ENCODE results near the gene VASH1. TPM values are rescaled to one million over a fixed set of nuclear protein-coding genes. Genes with fewer than 3 reads are reported as not detected.

The VASH1 gene
- polyA plus RNA-seq, 2 of the 4 experiments (the other 2 are of a cell fraction), result 2.1 to 6.0 TPM

DNA sequence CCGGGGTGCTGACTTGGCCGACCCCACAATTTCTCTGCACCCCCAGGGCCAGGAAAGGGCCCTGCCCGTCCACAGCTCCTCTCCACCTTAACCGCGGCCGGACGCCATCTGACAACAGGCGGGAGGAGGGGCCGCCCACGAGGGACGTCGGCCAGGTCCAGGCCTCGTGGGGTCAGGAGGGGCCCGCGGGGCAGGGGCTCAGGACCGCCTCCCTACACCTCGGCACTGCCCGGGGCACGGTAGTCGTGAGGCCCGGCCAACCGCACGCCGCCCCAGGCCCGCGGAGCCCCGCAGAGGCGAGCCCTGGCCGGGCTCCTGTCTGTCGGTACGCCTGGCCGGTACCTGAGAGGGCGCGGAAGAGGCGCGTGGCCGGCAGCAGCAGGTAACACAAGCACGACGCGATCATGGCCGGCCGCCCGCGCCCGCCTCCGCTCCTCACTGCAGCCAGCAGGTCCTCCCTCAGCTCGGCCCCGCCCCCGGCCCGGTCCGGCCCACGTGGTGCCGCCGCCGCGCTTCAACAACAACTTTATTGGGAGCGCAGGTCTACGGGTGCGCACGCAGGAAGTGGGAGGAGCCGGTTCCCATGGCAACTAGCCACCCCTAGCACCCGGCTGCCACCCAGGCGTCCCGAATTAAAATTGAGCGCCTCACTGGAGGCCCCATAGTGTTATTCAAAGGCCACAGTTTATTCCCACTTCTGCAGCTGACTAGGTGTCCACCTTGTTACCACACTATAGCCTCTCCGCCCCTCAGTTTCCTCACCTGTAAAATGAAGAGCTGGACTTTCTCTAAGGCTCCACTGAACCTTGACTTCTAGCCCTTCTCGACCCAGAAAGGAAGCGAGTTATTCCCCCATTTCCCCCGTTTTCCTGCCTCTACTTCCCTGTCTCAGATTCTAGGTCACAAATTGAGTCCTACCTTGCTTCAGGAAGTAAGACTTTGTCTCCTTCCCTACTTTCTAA lies 51.4 kb downstream of the VASH1 start, which contains the start of gene ANGEL1:
TSS of gene ANGEL1 (minus strand) at position 461 of the 962 bp plus-strand sequence. CDS start at position 406, 55 bp downstream.
- peak within 1 kb of the TSS; percentile 82 to 96 for H3K27ac ChIP-seq
- peak within 1 kb of the TSS; percentile 70 for H3K4me3 ChIP-seq
- WGBS (ENCODE audit: missing lambda C conversion rate), result 4% methylated on average over 45 of the region's 69 CpGs
- FAIRE-seq (no peak), ATAC-seq (peak; percentile 87 to 96), DNase-seq (ENCODE audit: low read depth in 1 of 2, low spot score in 1 of 2) (peak; percentile 79 to 96)
- peaks cover 11% of the 10 kb centered on the region; the same call in 2 of the 3 replicates for H3K4me1 ChIP-seq
- no peaks in the 10 kb centered on the region for H3K9me3 ChIP-seq
- CTCF ChIA-PET, result interaction anchor here (1.0 to 4.2 kb wide), 6 partner anchors 9 to 104 kb away, joined by 3 to 32 read pairs (median 4); no protein-coding TSS in a partner anchor
- POLR2A ChIA-PET, result interaction anchor here (1.2 to 1.8 kb wide), 2 partner anchors 28 to 101 kb away, joined by 5 to 6 read pairs; no protein-coding TSS in a partner anchor
- peak within 1 kb of the TSS; percentile 88 for H3K4me2 ChIP-seq
- TF ChIP-seq, protein P1, sequence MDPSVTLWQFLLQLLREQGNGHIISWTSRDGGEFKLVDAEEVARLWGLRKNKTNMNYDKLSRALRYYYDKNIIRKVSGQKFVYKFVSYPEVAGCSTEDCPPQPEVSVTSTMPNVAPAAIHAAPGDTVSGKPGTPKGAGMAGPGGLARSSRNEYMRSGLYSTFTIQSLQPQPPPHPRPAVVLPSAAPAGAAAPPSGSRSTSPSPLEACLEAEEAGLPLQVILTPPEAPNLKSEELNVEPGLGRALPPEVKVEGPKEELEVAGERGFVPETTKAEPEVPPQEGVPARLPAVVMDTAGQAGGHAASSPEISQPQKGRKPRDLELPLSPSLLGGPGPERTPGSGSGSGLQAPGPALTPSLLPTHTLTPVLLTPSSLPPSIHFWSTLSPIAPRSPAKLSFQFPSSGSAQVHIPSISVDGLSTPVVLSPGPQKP (IDR thresholded peaks at IDR 0.05; ENCODE audit: low read depth, low read length), result no peak
- TF ChIP-seq, protein P2, sequence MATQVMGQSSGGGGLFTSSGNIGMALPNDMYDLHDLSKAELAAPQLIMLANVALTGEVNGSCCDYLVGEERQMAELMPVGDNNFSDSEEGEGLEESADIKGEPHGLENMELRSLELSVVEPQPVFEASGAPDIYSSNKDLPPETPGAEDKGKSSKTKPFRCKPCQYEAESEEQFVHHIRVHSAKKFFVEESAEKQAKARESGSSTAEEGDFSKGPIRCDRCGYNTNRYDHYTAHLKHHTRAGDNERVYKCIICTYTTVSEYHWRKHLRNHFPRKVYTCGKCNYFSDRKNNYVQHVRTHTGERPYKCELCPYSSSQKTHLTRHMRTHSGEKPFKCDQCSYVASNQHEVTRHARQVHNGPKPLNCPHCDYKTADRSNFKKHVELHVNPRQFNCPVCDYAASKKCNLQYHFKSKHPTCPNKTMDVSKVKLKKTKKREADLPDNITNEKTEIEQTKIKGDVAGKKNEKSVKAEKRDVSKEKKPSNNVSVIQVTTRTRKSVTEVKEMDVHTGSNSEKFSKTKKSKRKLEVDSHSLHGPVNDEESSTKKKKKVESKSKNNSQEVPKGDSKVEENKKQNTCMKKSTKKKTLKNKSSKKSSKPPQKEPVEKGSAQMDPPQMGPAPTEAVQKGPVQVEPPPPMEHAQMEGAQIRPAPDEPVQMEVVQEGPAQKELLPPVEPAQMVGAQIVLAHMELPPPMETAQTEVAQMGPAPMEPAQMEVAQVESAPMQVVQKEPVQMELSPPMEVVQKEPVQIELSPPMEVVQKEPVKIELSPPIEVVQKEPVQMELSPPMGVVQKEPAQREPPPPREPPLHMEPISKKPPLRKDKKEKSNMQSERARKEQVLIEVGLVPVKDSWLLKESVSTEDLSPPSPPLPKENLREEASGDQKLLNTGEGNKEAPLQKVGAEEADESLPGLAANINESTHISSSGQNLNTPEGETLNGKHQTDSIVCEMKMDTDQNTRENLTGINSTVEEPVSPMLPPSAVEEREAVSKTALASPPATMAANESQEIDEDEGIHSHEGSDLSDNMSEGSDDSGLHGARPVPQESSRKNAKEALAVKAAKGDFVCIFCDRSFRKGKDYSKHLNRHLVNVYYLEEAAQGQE (IDR thresholded peaks at IDR 0.05), result no peak
- TF ChIP-seq EHMT2 (IDR thresholded peaks at IDR 0.05; ENCODE audit: low read depth) (0 out of 2 replicates have a peak, but pooled peaks have one; percentile 30), FOSB (CRISPR knock-in tag; IDR thresholded peaks at IDR 0.05) (no peak), FOXS1 (CRISPR knock-in tag; IDR thresholded peaks at IDR 0.05) (no peak), PHF8 (IDR thresholded peaks at IDR 0.05; ENCODE audit: borderline replicate concordance, low read depth) (peak; percentile 92; the same call in 1 of the 2 replicates), MAZ (IDR thresholded peaks at IDR 0.05; ENCODE audit: borderline replicate concordance, low read depth, low read length) (peak; percentile 82; the same call in 1 of the 2 replicates), POLR2AphosphoS2 (conservative IDR thresholded peaks at IDR 0.05; ENCODE audit: low read length) (no peak), NPAS2 (CRISPR knock-in tag; IDR thresholded peaks at IDR 0.05; ENCODE audit: borderline replicate concordance) (no peak), CHD4 (IDR thresholded peaks at IDR 0.05; ENCODE audit: borderline replicate concordance) (no peak), ZC3H11A (IDR thresholded peaks at IDR 0.05) (no peak), MYC (IDR thresholded peaks at IDR 0.05; ENCODE audit: borderline replicate concordance, low read length) (peak; percentile 93), RFX5 (IDR thresholded peaks at IDR 0.05) (0 out of 2 replicates have a peak, but pooled peaks have one; percentile 45), NFE2L2 (conservative IDR thresholded peaks at IDR 0.05; ENCODE audit: low read length) (no peak), HOXA7 (CRISPR knock-in tag; IDR thresholded peaks at IDR 0.05) (peak; percentile 24; the same call in 1 of the 2 replicates), RAD21 (conservative IDR thresholded peaks at IDR 0.05 in 1 of 2, IDR thresholded peaks at IDR 0.05 in 1 of 2) (no peak), BHLHE40 (IDR thresholded peaks at IDR 0.05; ENCODE audit: low read depth, low read length) (no peak), NR3C1 (IDR thresholded peaks at IDR 0.05) (no peak), TFCP2L1 (CRISPR knock-in tag; IDR thresholded peaks at IDR 0.05) (no peak), JUNB (IDR thresholded peaks at IDR 0.05) (no peak), JUN (IDR thresholded peaks at IDR 0.05) (peak; percentile 47 to 83; a peak in 4 of 5 replicates), ZSCAN20 (CRISPR knock-in tag; IDR thresholded peaks at IDR 0.05) (no peak)
- TF ChIP-seq, protein P3, sequence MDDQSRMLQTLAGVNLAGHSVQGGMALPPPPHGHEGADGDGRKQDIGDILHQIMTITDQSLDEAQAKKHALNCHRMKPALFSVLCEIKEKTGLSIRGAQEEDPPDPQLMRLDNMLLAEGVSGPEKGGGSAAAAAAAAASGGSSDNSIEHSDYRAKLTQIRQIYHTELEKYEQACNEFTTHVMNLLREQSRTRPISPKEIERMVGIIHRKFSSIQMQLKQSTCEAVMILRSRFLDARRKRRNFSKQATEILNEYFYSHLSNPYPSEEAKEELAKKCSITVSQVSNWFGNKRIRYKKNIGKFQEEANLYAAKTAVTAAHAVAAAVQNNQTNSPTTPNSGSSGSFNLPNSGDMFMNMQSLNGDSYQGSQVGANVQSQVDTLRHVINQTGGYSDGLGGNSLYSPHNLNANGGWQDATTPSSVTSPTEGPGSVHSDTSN (IDR thresholded peaks at IDR 0.05), result no peak
- TF ChIP-seq, protein P4, sequence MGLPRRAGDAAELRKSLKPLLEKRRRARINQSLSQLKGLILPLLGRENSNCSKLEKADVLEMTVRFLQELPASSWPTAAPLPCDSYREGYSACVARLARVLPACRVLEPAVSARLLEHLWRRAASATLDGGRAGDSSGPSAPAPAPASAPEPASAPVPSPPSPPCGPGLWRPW (IDR thresholded peaks at IDR 0.05), result no peak
- TF ChIP-seq, protein P5, sequence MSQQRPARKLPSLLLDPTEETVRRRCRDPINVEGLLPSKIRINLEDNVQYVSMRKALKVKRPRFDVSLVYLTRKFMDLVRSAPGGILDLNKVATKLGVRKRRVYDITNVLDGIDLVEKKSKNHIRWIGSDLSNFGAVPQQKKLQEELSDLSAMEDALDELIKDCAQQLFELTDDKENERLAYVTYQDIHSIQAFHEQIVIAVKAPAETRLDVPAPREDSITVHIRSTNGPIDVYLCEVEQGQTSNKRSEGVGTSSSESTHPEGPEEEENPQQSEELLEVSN (IDR thresholded peaks at IDR 0.05; ENCODE audit: borderline replicate concordance, low read depth), result peak; percentile 71
- TF ChIP-seq, protein P6, sequence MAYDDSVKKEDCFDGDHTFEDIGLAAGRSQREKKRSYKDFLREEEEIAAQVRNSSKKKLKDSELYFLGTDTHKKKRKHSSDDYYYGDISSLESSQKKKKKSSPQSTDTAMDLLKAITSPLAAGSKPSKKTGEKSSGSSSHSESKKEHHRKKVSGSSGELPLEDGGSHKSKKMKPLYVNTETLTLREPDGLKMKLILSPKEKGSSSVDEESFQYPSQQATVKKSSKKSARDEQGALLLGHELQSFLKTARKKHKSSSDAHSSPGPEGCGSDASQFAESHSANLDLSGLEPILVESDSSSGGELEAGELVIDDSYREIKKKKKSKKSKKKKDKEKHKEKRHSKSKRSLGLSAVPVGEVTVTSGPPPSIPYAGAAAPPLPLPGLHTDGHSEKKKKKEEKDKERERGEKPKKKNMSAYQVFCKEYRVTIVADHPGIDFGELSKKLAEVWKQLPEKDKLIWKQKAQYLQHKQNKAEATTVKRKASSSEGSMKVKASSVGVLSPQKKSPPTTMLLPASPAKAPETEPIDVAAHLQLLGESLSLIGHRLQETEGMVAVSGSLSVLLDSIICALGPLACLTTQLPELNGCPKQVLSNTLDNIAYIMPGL (CRISPR knock-in tag; IDR thresholded peaks at IDR 0.05; ENCODE audit: borderline replicate concordance), result no peak
- TF ChIP-seq, protein P7, sequence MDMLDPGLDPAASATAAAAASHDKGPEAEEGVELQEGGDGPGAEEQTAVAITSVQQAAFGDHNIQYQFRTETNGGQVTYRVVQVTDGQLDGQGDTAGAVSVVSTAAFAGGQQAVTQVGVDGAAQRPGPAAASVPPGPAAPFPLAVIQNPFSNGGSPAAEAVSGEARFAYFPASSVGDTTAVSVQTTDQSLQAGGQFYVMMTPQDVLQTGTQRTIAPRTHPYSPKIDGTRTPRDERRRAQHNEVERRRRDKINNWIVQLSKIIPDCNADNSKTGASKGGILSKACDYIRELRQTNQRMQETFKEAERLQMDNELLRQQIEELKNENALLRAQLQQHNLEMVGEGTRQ (IDR thresholded peaks at IDR 0.05), result peak; percentile 93
